SK-N-SH (cell line): ENCODE measurements around the gene UFC1. TPM values are rescaled to one million over a fixed set of nuclear protein-coding genes. Genes with fewer than 3 reads are reported as not detected.

ENCODE experiments used
- CTCF ChIA-PET: fragments of 300-600, 350-600 bp; formaldehyde crosslinking; extraction: SDS; loops from one replicate; lab custom pipeline; 2021; lab: Yijun Ruan, JAX
- POLR2A ChIA-PET: fragments of 350-600 bp; sonication (Branson Sonifier 250); formaldehyde crosslinking; extraction: SDS; loops from one replicate; lab custom pipeline; 2020; ENCODE audit warnings: antibody characterized with exemption, inconsistent platforms; lab: Yijun Ruan, JAX
- DNase-seq: peaks from one replicate; pipeline ENCODE4 v3.0.0; 2012
- H2AFZ ChIP-seq: fragments of 200-600 bp; sonication (generic); 2 replicates; pipeline ENCODE4 v1.8.1; 2016; ENCODE audit warnings: antibody characterized with exemption, mild to moderate bottlenecking, low read depth
- H3F3A ChIP-seq: fragments of 200-600 bp; sonication (generic); replicated peaks from 2 replicates; pipeline ENCODE3; 2016; ENCODE audit warnings: antibody characterized with exemption, mild to moderate bottlenecking; ENCODE audit not compliant: insufficient read depth
- H3K27ac ChIP-seq, 2 experiments: fragments of 200-500 bp in 1 of 2; fragments of 200-600 bp in 1 of 2; sonication (Bioruptor generic) in 1 of 2; sonication (generic), shearing (Covaris generic) in 1 of 2; 2 replicates each; pipeline versions ENCODE4 v1.5.1 to v1.6.1; 2014 to 2016; ENCODE audit warnings: low read depth in 2 of 2, inconsistent platforms in 1 of 2, low read length in 1 of 2, mild to moderate bottlenecking in 1 of 2, mixed read lengths in 1 of 2
- H3K27me3 ChIP-seq: fragments of 200-600 bp; sonication (generic), shearing (Covaris generic); 2 replicates; pipeline ENCODE4 v1.6.1; 2016; ENCODE audit warnings: mixed run types; ENCODE audit not compliant: insufficient read depth
- H3K36me3 ChIP-seq, 2 experiments: fragments of 200-500 bp in 1 of 2; fragments of 200-600 bp in 1 of 2; sonication (Bioruptor generic) in 1 of 2; sonication (generic) in 1 of 2; replicated peaks in 1 of 2; 2 replicates each; pipeline versions ENCODE3 to v1.5.1; 2014 to 2016; ENCODE audit warnings: low read length in 1 of 2, mild to moderate bottlenecking in 1 of 2; ENCODE audit not compliant: insufficient read depth in 2 of 2, control insufficient read depth in 1 of 2
- H3K4me1 ChIP-seq, 2 experiments: fragments of 200-500 bp in 1 of 2; fragments of 200-600 bp in 1 of 2; sonication (Bioruptor generic) in 1 of 2; sonication (generic), shearing (Covaris generic) in 1 of 2; 2 replicates each; pipeline versions ENCODE4 v1.5.1 to v1.6.1; 2014 to 2016; ENCODE audit warnings: low read depth in 1 of 2, low read length in 1 of 2, mixed run types in 1 of 2; ENCODE audit not compliant: insufficient read depth in 2 of 2, control insufficient read depth in 1 of 2
- H3K4me2 ChIP-seq: fragments of 200-600 bp; sonication (generic), shearing (Covaris generic); 2 replicates; pipeline ENCODE4 v1.6.1; 2017; ENCODE audit warnings: mixed run types
- H3K4me3 ChIP-seq, 2 experiments: fragments of 200-500 bp in 1 of 2; fragments of 200-600 bp in 1 of 2; sonication (Bioruptor generic) in 1 of 2; sonication (generic), shearing (Covaris generic) in 1 of 2; 2 replicates each; pipeline versions ENCODE4 v1.5.1 to v1.8.1; 2014 to 2016; ENCODE audit warnings: low read depth in 2 of 2, inconsistent platforms in 1 of 2, low read length in 1 of 2, mild to moderate bottlenecking in 1 of 2, mixed read lengths in 1 of 2, moderate library complexity in 1 of 2
- H3K79me2 ChIP-seq: fragments of 200-600 bp; sonication (generic); 2 replicates; pipeline ENCODE4 v1.8.1; 2017; ENCODE audit warnings: mild to moderate bottlenecking; ENCODE audit not compliant: insufficient read depth
- H3K9ac ChIP-seq: fragments of 200-600 bp; sonication (generic); 2 replicates; pipeline ENCODE4 v1.6.1; 2017; ENCODE audit warnings: mixed run types
- H3K9me2 ChIP-seq: fragments of 200-600 bp; sonication (generic); 2 replicates; pipeline ENCODE4 v1.6.1; 2017; ENCODE audit warnings: mixed run types
- H3K9me3 ChIP-seq: fragments of 200-600 bp; sonication (generic); 2 replicates; pipeline ENCODE4 v1.6.1; 2017; ENCODE audit warnings: mixed run types, mild to moderate bottlenecking, moderate library complexity
- H4K20me1 ChIP-seq: fragments of 200-600 bp; sonication (generic); 2 replicates; pipeline ENCODE4 v1.6.1; 2017; ENCODE audit warnings: mild to moderate bottlenecking, mixed run types; ENCODE audit not compliant: insufficient read depth
- CHD2 ChIP-seq: fragments of 150-350 bp; IDR thresholded peaks from 2 replicates; pipeline ENCODE4 v1.6.1; 2018; ENCODE audit warnings: low read length; ENCODE audit not compliant: partially characterized antibody
- ELF1 ChIP-seq: IDR thresholded peaks from 2 replicates; pipeline ENCODE4 v1.4.0; 2012
- EP300 ChIP-seq, 2 experiments: IDR thresholded peaks; 2 replicates each; pipeline versions ENCODE4 v1.4.0 to v1.6.1; 2012; ENCODE audit warnings: borderline replicate concordance in 1 of 2, low read depth in 1 of 2, low read length in 1 of 2
- EZH2phosphoT487 ChIP-seq: fragments of 200-600 bp; sonication (generic); IDR thresholded peaks from 2 replicates; pipeline ENCODE4 v1.6.1; 2017; ENCODE audit warnings: low read depth, mixed run types, mild to moderate bottlenecking, antibody characterized with exemption, moderate library complexity, borderline replicate concordance
- FOSL2 ChIP-seq: IDR thresholded peaks from 2 replicates; pipeline ENCODE4 v1.4.0; 2012; ENCODE audit warnings: low read depth, mild to moderate bottlenecking, moderate library complexity, borderline replicate concordance
- FOXJ3 ChIP-seq: sonication (generic); formaldehyde crosslinking; IDR thresholded peaks from 2 replicates; pipeline ENCODE4 v1.5.1; 2020; ENCODE audit warnings: mild to moderate bottlenecking, missing genetic modification reagents
- FOXM1 ChIP-seq: IDR thresholded peaks from 2 replicates; pipeline ENCODE4 v1.4.0; 2012; ENCODE audit warnings: low read depth, mild to moderate bottlenecking
- GABPA ChIP-seq: IDR thresholded peaks from 2 replicates; pipeline ENCODE4 v1.4.0; 2012; ENCODE audit warnings: low read depth, mild to moderate bottlenecking
- GATA2 ChIP-seq: sonication (generic); formaldehyde crosslinking; IDR thresholded peaks from 2 replicates; pipeline ENCODE4 v1.5.0; 2020; ENCODE audit warnings: mild to moderate bottlenecking, missing genetic modification reagents
- JUND ChIP-seq: IDR thresholded peaks from 2 replicates; pipeline ENCODE4 v1.4.0; 2012
- MEF2A ChIP-seq: IDR thresholded peaks from 2 replicates; pipeline ENCODE4 v1.4.0; 2012; ENCODE audit warnings: low read depth, borderline replicate concordance
- NFIC ChIP-seq: IDR thresholded peaks from 2 replicates; pipeline ENCODE4 v1.4.0; 2012; ENCODE audit warnings: borderline replicate concordance
- NRF1 ChIP-seq: IDR thresholded peaks from 2 replicates; pipeline ENCODE4 v1.6.1; 2012; ENCODE audit warnings: low read depth, mild to moderate bottlenecking, low read length
- PBX3 ChIP-seq: IDR thresholded peaks from 2 replicates; pipeline ENCODE4; 2012
- RAD21 ChIP-seq: IDR thresholded peaks from 2 replicates; pipeline ENCODE4 v1.6.1; 2012; ENCODE audit warnings: mild to moderate bottlenecking, low read length
- RCOR1 ChIP-seq: fragments of 150-350 bp; IDR thresholded peaks from 2 replicates; pipeline ENCODE4 v1.6.1; 2017; ENCODE audit warnings: antibody characterized with exemption, low read length
- REST ChIP-seq: IDR thresholded peaks from 2 replicates; pipeline ENCODE4 v1.6.1; 2012; ENCODE audit warnings: mild to moderate bottlenecking, low read depth, low read length, moderate library complexity
- RXRA ChIP-seq: IDR thresholded peaks from 2 replicates; pipeline ENCODE4 v1.4.0; 2012; ENCODE audit warnings: low read depth, mild to moderate bottlenecking, borderline replicate concordance
- SIN3A ChIP-seq: IDR thresholded peaks from 2 replicates; pipeline ENCODE4 v1.6.1; 2012; ENCODE audit warnings: low read depth, mild to moderate bottlenecking, low read length, moderate library complexity, borderline replicate concordance
- SMC3 ChIP-seq: IDR thresholded peaks from 2 replicates; pipeline ENCODE4 v1.6.1; 2012; ENCODE audit warnings: low read depth, low read length, improper control_type of control experiment
- TAF1 ChIP-seq: IDR thresholded peaks from 2 replicates; pipeline ENCODE4 v1.6.1; 2012; ENCODE audit warnings: low read depth, mild to moderate bottlenecking, low read length, moderate library complexity, borderline replicate concordance
- TEAD4 ChIP-seq: IDR thresholded peaks from 2 replicates; pipeline ENCODE4 v1.4.0; 2012; ENCODE audit warnings: mild to moderate bottlenecking, borderline replicate concordance; ENCODE audit not compliant: insufficient read depth
- WGBS: methylation state at CpG from one replicate; pipeline ENCODE4 v1.1.6; 2017; ENCODE audit warnings: low lambda C conversion rate; 5-methylcytosine and 5-hydroxymethylcytosine counted together
- polyA plus RNA-seq, 3 experiments: library from polyadenylated mRNA; depleted of rRNA; stranded (reverse); fragments of >200 nt; gene quantifications; 2 replicates each; pipeline ENCODE4 v1.2.3, GENCODE V29; 2012
- TF ChIP-seq, protein P1 (sequence below): IDR thresholded peaks from 2 replicates; pipeline ENCODE4 v1.4.0; 2012; ENCODE audit warnings: low read depth, borderline replicate concordance
- TF ChIP-seq, protein P2 (sequence below): fragments of 150-350 bp; IDR thresholded peaks from 2 replicates; pipeline ENCODE4 v1.6.1; 2016; ENCODE audit warnings: mild to moderate bottlenecking, low read depth, low read length

UFC1 gene
- polyA plus RNA-seq, 1 of the 3 experiments (the other 2 are of a cell fraction): 150 TPM

GRCh38 chr1:161192476-161193465 is 39.0 kb downstream of the UFC1 start:
- Histone ChIP-seq H4K20me1 (no peaks in the 10 kb centered on the region), H3K79me2 (no peaks in the 10 kb centered on the region), H3K4me3 (no peak overlapping the region), H3K9me2 (no peaks in the 10 kb centered on the region), H3K9ac (no peak overlapping the region), H3K27me3 (no peaks in the 10 kb centered on the region), H3K4me1 (peaks cover 11 to 35% of the 10 kb centered on the region in 2 experiments; a peak in 3 of 4 replicates), H3K27ac (peak overlapping the region in 1 of 2 experiments; percentile 48; a peak in 2 of 4 replicates), H3K9me3 (no peaks in the 10 kb centered on the region), H3K36me3 (peaks cover 0 to 19% of the 10 kb centered on the region in 2 experiments), H3K4me2 (no peak overlapping the region), H2AFZ (peak overlapping the region; percentile 80), H3F3A (no peaks in the 10 kb centered on the region)
- ChIA-PET CTCF (interaction anchor here (0.6 to 7.0 kb wide), 28 partner anchors 11 to 194 kb away, joined by 3 to 65 read pairs (median 6); partner anchors contain the start of genes APOA2, CFAP126, FCER1G and NDUFS2), POLR2A (interaction anchor here (1.1 to 1.4 kb wide), 2 partner anchors 9 to 33 kb away, joined by 3 read pairs; partner anchors contain the start of genes NDUFS2 and TOMM40L)
- DNase-seq: peak; percentile 89
- 29% methylated on average over 8 of the region's 15 CpGs for WGBS
- no peak for TF ChIP-seq MEF2A
- no peak for TF ChIP-seq REST
- no peak for TF ChIP-seq GATA2 (CRISPR knock-in tag)
- TF ChIP-seq EP300 (IDR thresholded peaks at IDR 0.05; ENCODE audit: borderline replicate concordance in 1 of 2, low read depth in 1 of 2, low read length in 1 of 2): no peak
- TF ChIP-seq, protein P1, sequence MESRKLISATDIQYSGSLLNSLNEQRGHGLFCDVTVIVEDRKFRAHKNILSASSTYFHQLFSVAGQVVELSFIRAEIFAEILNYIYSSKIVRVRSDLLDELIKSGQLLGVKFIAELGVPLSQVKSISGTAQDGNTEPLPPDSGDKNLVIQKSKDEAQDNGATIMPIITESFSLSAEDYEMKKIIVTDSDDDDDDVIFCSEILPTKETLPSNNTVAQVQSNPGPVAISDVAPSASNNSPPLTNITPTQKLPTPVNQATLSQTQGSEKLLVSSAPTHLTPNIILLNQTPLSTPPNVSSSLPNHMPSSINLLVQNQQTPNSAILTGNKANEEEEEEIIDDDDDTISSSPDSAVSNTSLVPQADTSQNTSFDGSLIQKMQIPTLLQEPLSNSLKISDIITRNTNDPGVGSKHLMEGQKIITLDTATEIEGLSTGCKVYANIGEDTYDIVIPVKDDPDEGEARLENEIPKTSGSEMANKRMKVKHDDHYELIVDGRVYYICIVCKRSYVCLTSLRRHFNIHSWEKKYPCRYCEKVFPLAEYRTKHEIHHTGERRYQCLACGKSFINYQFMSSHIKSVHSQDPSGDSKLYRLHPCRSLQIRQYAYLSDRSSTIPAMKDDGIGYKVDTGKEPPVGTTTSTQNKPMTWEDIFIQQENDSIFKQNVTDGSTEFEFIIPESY: no peak
- peak; percentile 87 for TF ChIP-seq SMC3
- peak; percentile 37 for TF ChIP-seq CHD2
- no peak for TF ChIP-seq FOSL2
- TF ChIP-seq RAD21: peak; percentile 85
- TF ChIP-seq FOXJ3: no peak
- TF ChIP-seq TAF1: no peak
- TF ChIP-seq EZH2phosphoT487: no peak
- TF ChIP-seq GABPA: no peak
- TF ChIP-seq NRF1: no peak
- TF ChIP-seq TEAD4: no peak
- no peak for TF ChIP-seq RCOR1
- TF ChIP-seq FOXM1: no peak
- no peak for TF ChIP-seq SIN3A
- TF ChIP-seq ELF1: no peak
- TF ChIP-seq RXRA: no peak
- no peak for TF ChIP-seq JUND
- no peak for TF ChIP-seq NFIC
- TF ChIP-seq, protein P2, sequence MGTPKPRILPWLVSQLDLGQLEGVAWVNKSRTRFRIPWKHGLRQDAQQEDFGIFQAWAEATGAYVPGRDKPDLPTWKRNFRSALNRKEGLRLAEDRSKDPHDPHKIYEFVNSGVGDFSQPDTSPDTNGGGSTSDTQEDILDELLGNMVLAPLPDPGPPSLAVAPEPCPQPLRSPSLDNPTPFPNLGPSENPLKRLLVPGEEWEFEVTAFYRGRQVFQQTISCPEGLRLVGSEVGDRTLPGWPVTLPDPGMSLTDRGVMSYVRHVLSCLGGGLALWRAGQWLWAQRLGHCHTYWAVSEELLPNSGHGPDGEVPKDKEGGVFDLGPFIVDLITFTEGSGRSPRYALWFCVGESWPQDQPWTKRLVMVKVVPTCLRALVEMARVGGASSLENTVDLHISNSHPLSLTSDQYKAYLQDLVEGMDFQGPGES: no peak
- no peak for TF ChIP-seq PBX3
